ENCODE results near the gene TMEM63A.

TMEM63A gene

GRCh38 chr1:225845571-225846259, 36.5 kb downstream of the TMEM63A start:
- ChIA-PET POLR2A (interaction anchor here (0.8 to 2.7 kb wide), 2 partner anchors 68 to 78 kb away, joined by 3 to 9 read pairs; partner anchors contain the start of genes PYCR2 and SRP9), CTCF (interaction anchor here (0.6 to 1.9 kb wide), 7 partner anchors 11 to 371 kb away, joined by 3 to 5 read pairs (median 3); partner anchors contain the start of gene SRP9)
- TF ChIP-seq SP1 (IDR thresholded peaks at IDR 0.05) (peak; percentile 99), HDGF (IDR thresholded peaks at IDR 0.05; ENCODE audit: borderline replicate concordance) (0 out of 2 replicates have a peak, but pooled peaks have one; percentile 60), TARDBP (IDR thresholded peaks at IDR 0.05) (no peak)
- DNase-seq (ENCODE audit: extremely low spot score): peak; percentile 92

GRCh38 chr1:225845097-225845496, 37.1 kb downstream of the TMEM63A start:
- TF ChIP-seq FOXA1 (IDR thresholded peaks at IDR 0.05): no peak
- ChIA-PET CTCF (interaction anchor here (0.5 to 1.9 kb wide), 5 partner anchors 10 to 370 kb away, joined by 3 to 5 read pairs (median 3); no protein-coding TSS in a partner anchor), POLR2A (interaction anchor here (2.7 kb wide), 1 partner anchor 67 kb away, joined by 9 read pairs; the partner anchor contains the start of gene SRP9)
- no peak for DNase-seq (ENCODE audit: extremely low spot score)

- TF ChIP-seq SUZ12 (IDR thresholded peaks at IDR 0.05): no peak
- TF ChIP-seq FOXM1 (IDR thresholded peaks at IDR 0.05; ENCODE audit: borderline replicate concordance): no peak
- no peak for TF ChIP-seq TARDBP (IDR thresholded peaks at IDR 0.05)
- TF ChIP-seq ZNF384 (IDR thresholded peaks at IDR 0.05): no peak
- TF ChIP-seq CTBP1 (IDR thresholded peaks at IDR 0.05; ENCODE audit: borderline replicate concordance): no peak
- TF ChIP-seq ARNT (IDR thresholded peaks at IDR 0.05): no peak
- TF ChIP-seq ELF4 (IDR thresholded peaks at IDR 0.05): no peak
- TF ChIP-seq, protein P1, sequence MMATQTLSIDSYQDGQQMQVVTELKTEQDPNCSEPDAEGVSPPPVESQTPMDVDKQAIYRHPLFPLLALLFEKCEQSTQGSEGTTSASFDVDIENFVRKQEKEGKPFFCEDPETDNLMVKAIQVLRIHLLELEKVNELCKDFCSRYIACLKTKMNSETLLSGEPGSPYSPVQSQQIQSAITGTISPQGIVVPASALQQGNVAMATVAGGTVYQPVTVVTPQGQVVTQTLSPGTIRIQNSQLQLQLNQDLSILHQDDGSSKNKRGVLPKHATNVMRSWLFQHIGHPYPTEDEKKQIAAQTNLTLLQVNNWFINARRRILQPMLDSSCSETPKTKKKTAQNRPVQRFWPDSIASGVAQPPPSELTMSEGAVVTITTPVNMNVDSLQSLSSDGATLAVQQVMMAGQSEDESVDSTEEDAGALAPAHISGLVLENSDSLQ (IDR thresholded peaks at IDR 0.05): no peak
- no peak for TF ChIP-seq BHLHE40 (IDR thresholded peaks at IDR 0.05; ENCODE audit: borderline replicate concordance)
- TF ChIP-seq LEF1 (IDR thresholded peaks at IDR 0.05; ENCODE audit: borderline replicate concordance): no peak
- TF ChIP-seq SP1 (IDR thresholded peaks at IDR 0.05): no peak
- no peak for TF ChIP-seq NFRKB (IDR thresholded peaks at IDR 0.05)
- TF ChIP-seq HDGF (IDR thresholded peaks at IDR 0.05; ENCODE audit: borderline replicate concordance): no peak
- TF ChIP-seq FOXK2 (IDR thresholded peaks at IDR 0.05): no peak
- no peak for TF ChIP-seq FOXA1 (IDR thresholded peaks at IDR 0.05)
- no peak for TF ChIP-seq L3MBTL2 (conservative IDR thresholded peaks at IDR 0.05)
- no peak for DNase-seq (ENCODE audit: extremely low spot score)
- POLR2A ChIA-PET: interaction anchor here (1.0 to 2.7 kb wide), 2 partner anchors 38 to 67 kb away, joined by 3 to 9 read pairs; partner anchors contain the start of genes SRP9 and TMEM63A
- CTCF ChIA-PET: interaction anchor here (0.5 to 0.9 kb wide), 3 partner anchors 12 to 281 kb away, joined by 3 read pairs; no protein-coding TSS in a partner anchor
These were observed 37.7 kb downstream of the TMEM63A start for GRCh38 chr1:225844236-225845061.

GRCh38 chr1:225843426-225843795, 38.8 kb downstream of the TMEM63A start:
- CTCF ChIA-PET: interaction anchor here (0.9 kb wide), 1 partner anchor 369 kb away, joined by 4 read pairs; no protein-coding TSS in a partner anchor
- DNase-seq (ENCODE audit: extremely low spot score): no peak
- POLR2A ChIA-PET: interaction anchor here (1.0 kb wide), 1 partner anchor 39 kb away, joined by 3 read pairs; the partner anchor contains the start of gene TMEM63A
- no peak for TF ChIP-seq SUZ12 (IDR thresholded peaks at IDR 0.05)
- no peak for TF ChIP-seq CTBP1 (IDR thresholded peaks at IDR 0.05; ENCODE audit: borderline replicate concordance)

GRCh38 chr1:225842788-225843425, 39.3 kb downstream of the TMEM63A start:
- ChIA-PET POLR2A (interaction anchor here (0.6 to 1.2 kb wide), 3 partner anchors 23 to 318 kb away, joined by 3 read pairs; no protein-coding TSS in a partner anchor), CTCF (interaction anchor here (0.9 kb wide), 1 partner anchor 368 kb away, joined by 4 read pairs; no protein-coding TSS in a partner anchor)
- TF ChIP-seq, protein P1 (IDR thresholded peaks at IDR 0.05): no peak
- TF ChIP-seq TARDBP (IDR thresholded peaks at IDR 0.05) (no peak), SUZ12 (IDR thresholded peaks at IDR 0.05) (no peak), NFRKB (IDR thresholded peaks at IDR 0.05) (no peak), HDGF (IDR thresholded peaks at IDR 0.05; ENCODE audit: borderline replicate concordance) (no peak)
- DNase-seq (ENCODE audit: extremely low spot score): no peak

DNA sequence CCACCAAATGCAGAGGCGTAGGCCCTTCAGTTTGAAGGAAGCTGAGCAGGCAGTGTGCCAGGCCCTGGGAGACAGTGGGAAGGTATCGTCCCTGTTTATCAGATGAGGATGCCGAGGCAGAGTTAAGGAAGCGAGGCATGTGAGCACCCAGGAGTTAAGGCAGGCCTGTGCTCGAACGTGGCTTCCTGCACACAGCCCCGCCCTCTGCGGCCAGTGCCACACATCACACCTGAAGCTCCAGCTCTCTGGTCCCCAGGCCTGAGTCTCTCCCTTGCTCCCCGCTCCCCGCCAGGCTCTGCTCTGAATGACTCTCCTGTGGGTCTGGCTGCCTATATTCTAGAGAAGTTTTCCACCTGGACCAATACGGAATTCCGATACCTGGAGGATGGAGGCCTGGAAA, 40.1 kb downstream of the TMEM63A start:
- ChIA-PET POLR2A (interaction anchor here (0.6 to 1.2 kb wide), 3 partner anchors 22 to 319 kb away, joined by 3 read pairs; no protein-coding TSS in a partner anchor), CTCF (no interaction called here)
- no peak for DNase-seq (ENCODE audit: extremely low spot score)

More for the DNA sequence above, 40.1 kb downstream of the TMEM63A start:
- TF ChIP-seq BHLHE40 (IDR thresholded peaks at IDR 0.05; ENCODE audit: borderline replicate concordance) (no peak), SUZ12 (IDR thresholded peaks at IDR 0.05) (no peak), ARNT (IDR thresholded peaks at IDR 0.05) (no peak), HDGF (IDR thresholded peaks at IDR 0.05; ENCODE audit: borderline replicate concordance) (no peak), FOXA1 (IDR thresholded peaks at IDR 0.05) (no peak), FOXM1 (IDR thresholded peaks at IDR 0.05; ENCODE audit: borderline replicate concordance) (no peak), L3MBTL2 (conservative IDR thresholded peaks at IDR 0.05) (no peak), LEF1 (IDR thresholded peaks at IDR 0.05; ENCODE audit: borderline replicate concordance) (no peak), ZNF384 (IDR thresholded peaks at IDR 0.05) (no peak), ELF4 (IDR thresholded peaks at IDR 0.05) (no peak), NFRKB (IDR thresholded peaks at IDR 0.05) (no peak), SP1 (IDR thresholded peaks at IDR 0.05) (no peak)
- TF ChIP-seq, protein P1 (IDR thresholded peaks at IDR 0.05): no peak

Measured in HEK293T (cell line).